ENCODE results near the gene SLC39A10. TPM values are rescaled to one million over a fixed set of nuclear protein-coding genes. Genes with fewer than 3 reads are reported as not detected.

The SLC39A10 gene
- total RNA-seq, 1 donor from 2014 or later = 8.6 TPM

DNA sequence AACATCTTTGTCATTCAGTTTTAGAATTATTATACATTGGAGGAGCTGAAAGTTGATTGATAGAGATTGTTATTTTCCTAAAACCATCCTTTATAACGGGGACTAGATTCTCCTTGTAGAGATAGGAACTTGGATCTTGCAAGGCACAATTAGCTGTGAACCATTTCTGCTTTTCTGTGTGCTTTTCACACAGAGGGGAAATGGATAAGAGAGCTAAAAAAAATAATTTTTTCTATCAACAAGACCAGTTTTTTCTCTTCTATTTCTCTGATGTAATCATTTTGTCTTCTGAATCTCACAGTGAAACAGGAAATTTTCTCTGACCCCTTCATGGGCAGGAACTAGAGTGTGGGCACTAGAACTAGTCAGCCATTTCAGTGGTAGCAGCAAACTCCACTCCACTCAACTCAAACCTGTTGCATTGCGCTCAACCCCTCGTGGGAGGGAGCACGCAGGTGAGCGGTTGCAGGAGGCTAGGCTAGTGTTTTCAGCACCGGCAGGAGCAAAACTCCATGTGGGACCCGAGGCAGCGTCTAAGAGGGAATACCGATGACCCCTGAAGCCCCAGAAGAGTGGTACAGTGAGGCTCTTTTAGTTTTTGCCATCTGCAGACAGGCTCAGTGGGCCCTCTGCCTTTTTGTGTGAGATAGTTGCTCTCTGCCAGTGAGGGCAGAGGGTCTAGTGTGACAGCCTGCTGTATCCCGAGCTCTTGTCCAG is 24.0 kb upstream of the SLC39A10 start:
- intact Hi-C loops (cut with micrococcal nuclease) = no loop called here
- Histone ChIP-seq H3K4me1 (no peaks in the 10 kb centered on the region), H3K27me3 (ENCODE audit: low read depth) (no peaks in the 10 kb centered on the region), H3K9me3 (replicated peaks) (no peaks in the 10 kb centered on the region), H3K27ac (replicated peaks) (no peak overlapping the region), H3K36me3 (no peaks in the 10 kb centered on the region), H3K4me3 (no peak overlapping the region)
- TF ChIP-seq, protein P1, sequence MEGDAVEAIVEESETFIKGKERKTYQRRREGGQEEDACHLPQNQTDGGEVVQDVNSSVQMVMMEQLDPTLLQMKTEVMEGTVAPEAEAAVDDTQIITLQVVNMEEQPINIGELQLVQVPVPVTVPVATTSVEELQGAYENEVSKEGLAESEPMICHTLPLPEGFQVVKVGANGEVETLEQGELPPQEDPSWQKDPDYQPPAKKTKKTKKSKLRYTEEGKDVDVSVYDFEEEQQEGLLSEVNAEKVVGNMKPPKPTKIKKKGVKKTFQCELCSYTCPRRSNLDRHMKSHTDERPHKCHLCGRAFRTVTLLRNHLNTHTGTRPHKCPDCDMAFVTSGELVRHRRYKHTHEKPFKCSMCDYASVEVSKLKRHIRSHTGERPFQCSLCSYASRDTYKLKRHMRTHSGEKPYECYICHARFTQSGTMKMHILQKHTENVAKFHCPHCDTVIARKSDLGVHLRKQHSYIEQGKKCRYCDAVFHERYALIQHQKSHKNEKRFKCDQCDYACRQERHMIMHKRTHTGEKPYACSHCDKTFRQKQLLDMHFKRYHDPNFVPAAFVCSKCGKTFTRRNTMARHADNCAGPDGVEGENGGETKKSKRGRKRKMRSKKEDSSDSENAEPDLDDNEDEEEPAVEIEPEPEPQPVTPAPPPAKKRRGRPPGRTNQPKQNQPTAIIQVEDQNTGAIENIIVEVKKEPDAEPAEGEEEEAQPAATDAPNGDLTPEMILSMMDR (IDR thresholded peaks at IDR 0.05; ENCODE audit: borderline replicate concordance) = no peak
- no peak for DNase-seq

- Histone ChIP-seq H3K27me3 (ENCODE audit: low read depth) (no peaks in the 10 kb centered on the region), H3K36me3 (no peaks in the 10 kb centered on the region), H3K4me1 (no peaks in the 10 kb centered on the region), H3K4me3 (no peak overlapping the region), H3K27ac (replicated peaks) (no peak overlapping the region), H3K9me3 (replicated peaks) (no peaks in the 10 kb centered on the region)
- intact Hi-C loops (cut with micrococcal nuclease) = no loop called here
- no peak for DNase-seq
- TF ChIP-seq, protein P1 (IDR thresholded peaks at IDR 0.05; ENCODE audit: borderline replicate concordance) = no peak
These were observed 23.5 kb upstream of the SLC39A10 start for GRCh38 chr2:195633573-195633870.

GRCh38 chr2:195633974-195634373 is 23.1 kb upstream of the SLC39A10 start:
- no peaks in the 10 kb centered on the region for H3K36me3 ChIP-seq
- DNase-seq = no peak
- H3K27me3 ChIP-seq (ENCODE audit: low read depth) = no peaks in the 10 kb centered on the region
- no peak overlapping the region for H3K4me3 ChIP-seq
- no peaks in the 10 kb centered on the region for H3K9me3 ChIP-seq (replicated peaks)
- intact Hi-C loops (cut with micrococcal nuclease) = no loop called here
- no peaks in the 10 kb centered on the region for H3K4me1 ChIP-seq
- no peak overlapping the region for H3K27ac ChIP-seq (replicated peaks)
- TF ChIP-seq, protein P1 (IDR thresholded peaks at IDR 0.05; ENCODE audit: borderline replicate concordance) = no peak

DNA sequence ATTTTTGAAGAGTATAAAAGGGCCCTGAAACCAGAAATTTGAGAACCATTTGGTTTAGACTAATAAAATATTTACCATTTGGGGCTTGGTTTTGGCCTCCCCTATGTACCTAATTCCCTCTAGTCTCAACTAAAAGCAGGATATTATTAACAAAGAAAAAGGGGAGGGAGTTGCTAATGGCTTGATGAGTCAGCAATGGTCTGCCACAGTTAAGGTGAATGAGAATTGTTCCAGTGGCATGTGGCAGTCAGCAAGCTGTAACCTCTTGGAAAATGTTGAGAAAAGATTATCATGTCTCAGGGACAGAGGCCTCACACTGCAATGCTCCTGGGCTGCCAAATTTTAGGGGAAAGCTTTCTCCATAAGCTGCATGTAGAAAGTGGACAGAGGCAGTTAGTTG is 20.1 kb upstream of the SLC39A10 start:
- TF ChIP-seq, protein P1 (IDR thresholded peaks at IDR 0.05; ENCODE audit: borderline replicate concordance) = no peak
- Histone ChIP-seq H3K4me3 (no peak overlapping the region), H3K9me3 (replicated peaks) (no peaks in the 10 kb centered on the region), H3K36me3 (no peaks in the 10 kb centered on the region), H3K4me1 (no peaks in the 10 kb centered on the region), H3K27ac (replicated peaks) (no peak overlapping the region), H3K27me3 (ENCODE audit: low read depth) (no peaks in the 10 kb centered on the region)
- intact Hi-C loops (cut with micrococcal nuclease) = no loop called here
- DNase-seq = no peak

GRCh38 chr2:195638750-195639149 is 18.3 kb upstream of the SLC39A10 start:
- Histone ChIP-seq H3K4me3 (no peak overlapping the region), H3K27ac (replicated peaks) (no peak overlapping the region), H3K27me3 (ENCODE audit: low read depth) (no peaks in the 10 kb centered on the region), H3K4me1 (no peaks in the 10 kb centered on the region), H3K9me3 (replicated peaks) (no peaks in the 10 kb centered on the region), H3K36me3 (no peaks in the 10 kb centered on the region)
- TF ChIP-seq, protein P1 (IDR thresholded peaks at IDR 0.05; ENCODE audit: borderline replicate concordance) = no peak
- no peak for DNase-seq
- intact Hi-C loops (cut with micrococcal nuclease) = no loop called here

All from left ventricle myocardium inferior (tissue), 1 donor.